A673 (cell line): Measurements from ENCODE around the gene ITGB3.

ENCODE experiments used
- CTCF ChIP-seq: fragments of 300-800, 200-600 bp; sonication (generic); conservative IDR thresholded peaks from 2 replicates; pipeline ENCODE4 v1.5.1; 2017; ENCODE audit warnings: low read depth, mild to moderate bottlenecking, antibody characterized with exemption, low read length, moderate library complexity, mixed read lengths
- EZH2 ChIP-seq: fragments of 200-600 bp; sonication (generic); IDR thresholded peaks from 2 replicates; pipeline ENCODE4 v1.6.1; 2017; ENCODE audit warnings: borderline replicate concordance, low read depth, mild to moderate bottlenecking, mixed read lengths, antibody characterized with exemption, low read length; ENCODE audit not compliant: poor library complexity, severe bottlenecking

DNA sequence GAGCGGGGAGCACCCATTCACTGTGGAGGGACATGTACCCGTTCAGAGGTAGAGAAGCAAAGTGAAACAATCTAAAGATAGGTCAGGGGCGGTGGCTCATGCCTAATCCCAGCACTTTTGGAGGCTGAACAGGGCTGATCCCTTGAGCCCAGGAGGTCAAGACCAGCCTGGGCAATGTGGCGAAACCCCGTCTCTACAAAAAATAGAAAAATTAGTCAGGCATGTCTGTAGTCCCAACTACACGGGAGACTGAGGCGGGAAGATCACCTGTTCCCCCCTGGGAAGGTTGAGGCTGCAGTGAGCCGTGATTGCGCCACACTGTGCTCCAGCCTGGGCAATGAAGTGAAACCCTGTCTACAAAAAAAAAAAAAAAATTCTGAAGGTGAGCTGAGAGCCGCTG lies 22.8 kb upstream of the ITGB3 start:
- TF ChIP-seq CTCF = no peak
- TF ChIP-seq EZH2 = no peak
